WTC11 (cell line): ENCODE results near the gene RASGRP4.

Experiments
- CBFB ChIP-seq: sonication (generic); formaldehyde crosslinking; IDR thresholded peaks from 2 replicates; pipeline ENCODE4 v1.8.1; 2022; ENCODE audit warnings: mild to moderate bottlenecking, low read depth, missing genetic modification reagents
- ESRRA ChIP-seq: sonication (generic); formaldehyde crosslinking; IDR thresholded peaks from 2 replicates; pipeline ENCODE4 v1.8.1; 2022; ENCODE audit warnings: mild to moderate bottlenecking, missing genetic modification reagents, borderline replicate concordance
- GABPB1 ChIP-seq: sonication (generic); formaldehyde crosslinking; IDR thresholded peaks from 2 replicates; pipeline ENCODE4 v1.8.1; 2023; ENCODE audit warnings: mild to moderate bottlenecking, missing genetic modification reagents
- IRF2 ChIP-seq: sonication (generic); formaldehyde crosslinking; IDR thresholded peaks from 2 replicates; pipeline ENCODE4 v1.8.0; 2022; ENCODE audit warnings: low read depth, missing genetic modification reagents, borderline replicate concordance
- NFYB ChIP-seq: sonication (generic); formaldehyde crosslinking; conservative IDR thresholded peaks from 2 replicates; pipeline ENCODE4 v1.8.0; 2022; ENCODE audit warnings: low read depth, missing genetic modification reagents
- NR3C1 ChIP-seq: sonication (generic); formaldehyde crosslinking; conservative IDR thresholded peaks from 2 replicates; pipeline ENCODE4 v1.8.1; 2023; ENCODE audit warnings: low read depth, mild to moderate bottlenecking, missing genetic modification reagents
- SMAD3 ChIP-seq: sonication (generic); formaldehyde crosslinking; IDR thresholded peaks from 2 replicates; pipeline ENCODE4 v1.8.0; 2022; ENCODE audit warnings: missing genetic modification reagents, mild to moderate bottlenecking, borderline replicate concordance
- TEAD4 ChIP-seq: sonication (generic); formaldehyde crosslinking; IDR thresholded peaks from 2 replicates; pipeline ENCODE4 v1.8.0; 2022; ENCODE audit warnings: mild to moderate bottlenecking, missing genetic modification reagents
- ZNF121 ChIP-seq: sonication (generic); formaldehyde crosslinking; IDR thresholded peaks from 2 replicates; pipeline ENCODE4 v1.8.0; 2023; ENCODE audit warnings: missing genetic modification reagents
- ZNF423 ChIP-seq: fragments of 250-450 bp; sonication (Bioruptor Pico); IDR thresholded peaks from 2 replicates; pipeline ENCODE4 v2.1.2; 2022; ENCODE audit warnings: mild to moderate bottlenecking, moderate library complexity
- TF ChIP-seq, protein P1 (sequence below): sonication (generic); formaldehyde crosslinking; IDR thresholded peaks from 2 replicates; pipeline ENCODE4 v1.8.0; 2022; ENCODE audit warnings: mild to moderate bottlenecking, missing genetic modification reagents
- TF ChIP-seq, protein P2 (sequence below): fragments of 200-600 bp; IDR thresholded peaks from 2 replicates; pipeline ENCODE4 v1.8.0; 2022; ENCODE audit warnings: antibody characterized with exemption
- TF ChIP-seq, protein P3 (sequence below): sonication (generic); formaldehyde crosslinking; IDR thresholded peaks from 2 replicates; pipeline ENCODE4 v1.8.0; 2022; ENCODE audit warnings: mild to moderate bottlenecking, missing genetic modification reagents
- TF ChIP-seq, protein P4 (sequence below): sonication (generic); formaldehyde crosslinking; IDR thresholded peaks from 2 replicates; pipeline ENCODE4 v1.8.1; 2023; ENCODE audit warnings: mild to moderate bottlenecking, missing genetic modification reagents, moderate library complexity

DNA sequence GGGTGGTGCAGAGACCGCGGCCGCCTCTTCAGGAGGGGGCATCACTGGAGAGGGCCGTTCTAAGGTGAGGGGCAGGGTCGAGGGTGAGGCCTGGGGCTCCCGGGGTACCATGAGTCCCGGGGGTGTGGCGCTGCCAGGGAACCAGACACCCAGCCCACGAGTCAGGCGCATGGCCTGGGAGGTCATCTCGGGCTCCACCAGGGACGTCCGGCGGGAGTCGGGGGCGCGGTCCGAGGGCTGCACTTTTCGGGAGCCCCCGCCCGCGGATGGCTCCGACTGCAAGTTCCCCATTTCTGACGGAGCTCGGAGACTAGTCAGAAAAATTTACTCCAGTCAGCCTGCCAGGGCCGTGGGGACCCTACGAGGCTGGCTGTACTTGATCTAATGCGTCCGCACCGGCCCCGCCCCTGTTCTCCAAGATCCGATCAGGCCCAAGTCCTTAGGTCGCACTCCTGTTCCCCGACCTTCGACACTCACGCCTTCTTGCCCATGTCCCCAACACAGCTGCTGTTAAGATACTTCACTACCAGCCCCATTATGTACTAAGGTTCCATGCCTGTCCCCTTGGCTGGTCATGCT, 39.0 kb downstream of the RASGRP4 start:
- TF ChIP-seq ESRRA = no peak
- TF ChIP-seq, protein P1, sequence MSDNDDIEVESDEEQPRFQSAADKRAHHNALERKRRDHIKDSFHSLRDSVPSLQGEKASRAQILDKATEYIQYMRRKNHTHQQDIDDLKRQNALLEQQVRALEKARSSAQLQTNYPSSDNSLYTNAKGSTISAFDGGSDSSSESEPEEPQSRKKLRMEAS (CRISPR knock-in tag) = no peak
- TF ChIP-seq NFYB (CRISPR knock-in tag) = no peak
- TF ChIP-seq ZNF121 (CRISPR knock-in tag) = no peak
- no peak for TF ChIP-seq IRF2 (CRISPR knock-in tag)
- TF ChIP-seq, protein P2, sequence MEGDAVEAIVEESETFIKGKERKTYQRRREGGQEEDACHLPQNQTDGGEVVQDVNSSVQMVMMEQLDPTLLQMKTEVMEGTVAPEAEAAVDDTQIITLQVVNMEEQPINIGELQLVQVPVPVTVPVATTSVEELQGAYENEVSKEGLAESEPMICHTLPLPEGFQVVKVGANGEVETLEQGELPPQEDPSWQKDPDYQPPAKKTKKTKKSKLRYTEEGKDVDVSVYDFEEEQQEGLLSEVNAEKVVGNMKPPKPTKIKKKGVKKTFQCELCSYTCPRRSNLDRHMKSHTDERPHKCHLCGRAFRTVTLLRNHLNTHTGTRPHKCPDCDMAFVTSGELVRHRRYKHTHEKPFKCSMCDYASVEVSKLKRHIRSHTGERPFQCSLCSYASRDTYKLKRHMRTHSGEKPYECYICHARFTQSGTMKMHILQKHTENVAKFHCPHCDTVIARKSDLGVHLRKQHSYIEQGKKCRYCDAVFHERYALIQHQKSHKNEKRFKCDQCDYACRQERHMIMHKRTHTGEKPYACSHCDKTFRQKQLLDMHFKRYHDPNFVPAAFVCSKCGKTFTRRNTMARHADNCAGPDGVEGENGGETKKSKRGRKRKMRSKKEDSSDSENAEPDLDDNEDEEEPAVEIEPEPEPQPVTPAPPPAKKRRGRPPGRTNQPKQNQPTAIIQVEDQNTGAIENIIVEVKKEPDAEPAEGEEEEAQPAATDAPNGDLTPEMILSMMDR = no peak
- TF ChIP-seq TEAD4 = no peak
- TF ChIP-seq ZNF423 = no peak
- no peak for TF ChIP-seq GABPB1 (CRISPR knock-in tag)
- TF ChIP-seq, protein P3, sequence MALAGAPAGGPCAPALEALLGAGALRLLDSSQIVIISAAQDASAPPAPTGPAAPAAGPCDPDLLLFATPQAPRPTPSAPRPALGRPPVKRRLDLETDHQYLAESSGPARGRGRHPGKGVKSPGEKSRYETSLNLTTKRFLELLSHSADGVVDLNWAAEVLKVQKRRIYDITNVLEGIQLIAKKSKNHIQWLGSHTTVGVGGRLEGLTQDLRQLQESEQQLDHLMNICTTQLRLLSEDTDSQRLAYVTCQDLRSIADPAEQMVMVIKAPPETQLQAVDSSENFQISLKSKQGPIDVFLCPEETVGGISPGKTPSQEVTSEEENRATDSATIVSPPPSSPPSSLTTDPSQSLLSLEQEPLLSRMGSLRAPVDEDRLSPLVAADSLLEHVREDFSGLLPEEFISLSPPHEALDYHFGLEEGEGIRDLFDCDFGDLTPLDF = no peak
- TF ChIP-seq, protein P4, sequence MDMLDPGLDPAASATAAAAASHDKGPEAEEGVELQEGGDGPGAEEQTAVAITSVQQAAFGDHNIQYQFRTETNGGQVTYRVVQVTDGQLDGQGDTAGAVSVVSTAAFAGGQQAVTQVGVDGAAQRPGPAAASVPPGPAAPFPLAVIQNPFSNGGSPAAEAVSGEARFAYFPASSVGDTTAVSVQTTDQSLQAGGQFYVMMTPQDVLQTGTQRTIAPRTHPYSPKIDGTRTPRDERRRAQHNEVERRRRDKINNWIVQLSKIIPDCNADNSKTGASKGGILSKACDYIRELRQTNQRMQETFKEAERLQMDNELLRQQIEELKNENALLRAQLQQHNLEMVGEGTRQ (CRISPR knock-in tag) = no peak
- no peak for TF ChIP-seq NR3C1 (CRISPR knock-in tag)
- TF ChIP-seq CBFB = no peak
- no peak for TF ChIP-seq SMAD3 (CRISPR knock-in tag)
